ENCODE results near the gene TUBGCP3. TPM values are rescaled to one million over a fixed set of nuclear protein-coding genes. Genes with fewer than 3 reads are reported as not detected.

The TUBGCP3 gene
- total RNA-seq, 2 donors from 2014 or later: 27.3 to 67.2 TPM

- peaks cover 9 to 19% of the 10 kb centered on the region in 2 donors for H3K36me3 Mint-ChIP-seq
- no peak for ATAC-seq
- DNase-seq (ENCODE audit: low spot score in 2 of 2): no peak
- H3K27ac Mint-ChIP-seq: no peak overlapping the region
- H3K9me3 Mint-ChIP-seq: peaks cover 13 to 22% of the 10 kb centered on the region in 2 donors
These were observed 125.5 kb downstream of the TUBGCP3 start for GRCh38 chr13:112462408-112462807.

DNA sequence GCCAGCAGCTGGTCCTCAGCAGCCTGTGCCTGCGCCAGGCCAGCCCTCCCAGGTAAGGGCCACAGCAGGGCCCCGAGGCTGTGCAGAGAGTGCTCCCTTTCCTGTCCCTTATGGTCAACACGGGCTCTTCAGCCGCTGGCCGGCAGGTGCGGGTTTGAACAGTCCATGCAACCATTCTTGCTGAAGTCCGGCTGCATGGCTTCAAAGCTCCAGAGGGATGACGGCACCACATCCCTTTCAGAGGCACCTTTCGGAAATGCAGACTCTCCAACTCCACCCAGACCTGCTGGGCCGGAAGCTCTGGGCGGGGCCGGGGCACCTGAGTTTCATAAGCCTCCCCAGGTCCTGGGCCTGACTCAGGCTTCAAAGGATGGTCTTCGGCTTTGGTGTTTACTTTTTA is 130.5 kb downstream of the TUBGCP3 start:
- no peak overlapping the region for H3K27ac Mint-ChIP-seq
- H3K9me3 Mint-ChIP-seq: peaks cover 11 to 26% of the 10 kb centered on the region in 2 donors
- no peak for ATAC-seq
- peak in 1 of 2 donors; percentile 13 for DNase-seq (ENCODE audit: low spot score in 2 of 2)
- H3K36me3 Mint-ChIP-seq: peaks cover 7 to 19% of the 10 kb centered on the region in 2 donors

GRCh38 chr13:112457081-112457480 is 130.9 kb downstream of the TUBGCP3 start:
- Mint-ChIP-seq H3K27ac (no peak overlapping the region), H3K36me3 (peaks cover 3 to 15% of the 10 kb centered on the region in 2 donors), H3K9me3 (peaks cover 7 to 22% of the 10 kb centered on the region in 2 donors)
- peak in 1 of 2 donors; percentile 30 for DNase-seq (ENCODE audit: low spot score in 2 of 2)
- no peak for ATAC-seq

DNA sequence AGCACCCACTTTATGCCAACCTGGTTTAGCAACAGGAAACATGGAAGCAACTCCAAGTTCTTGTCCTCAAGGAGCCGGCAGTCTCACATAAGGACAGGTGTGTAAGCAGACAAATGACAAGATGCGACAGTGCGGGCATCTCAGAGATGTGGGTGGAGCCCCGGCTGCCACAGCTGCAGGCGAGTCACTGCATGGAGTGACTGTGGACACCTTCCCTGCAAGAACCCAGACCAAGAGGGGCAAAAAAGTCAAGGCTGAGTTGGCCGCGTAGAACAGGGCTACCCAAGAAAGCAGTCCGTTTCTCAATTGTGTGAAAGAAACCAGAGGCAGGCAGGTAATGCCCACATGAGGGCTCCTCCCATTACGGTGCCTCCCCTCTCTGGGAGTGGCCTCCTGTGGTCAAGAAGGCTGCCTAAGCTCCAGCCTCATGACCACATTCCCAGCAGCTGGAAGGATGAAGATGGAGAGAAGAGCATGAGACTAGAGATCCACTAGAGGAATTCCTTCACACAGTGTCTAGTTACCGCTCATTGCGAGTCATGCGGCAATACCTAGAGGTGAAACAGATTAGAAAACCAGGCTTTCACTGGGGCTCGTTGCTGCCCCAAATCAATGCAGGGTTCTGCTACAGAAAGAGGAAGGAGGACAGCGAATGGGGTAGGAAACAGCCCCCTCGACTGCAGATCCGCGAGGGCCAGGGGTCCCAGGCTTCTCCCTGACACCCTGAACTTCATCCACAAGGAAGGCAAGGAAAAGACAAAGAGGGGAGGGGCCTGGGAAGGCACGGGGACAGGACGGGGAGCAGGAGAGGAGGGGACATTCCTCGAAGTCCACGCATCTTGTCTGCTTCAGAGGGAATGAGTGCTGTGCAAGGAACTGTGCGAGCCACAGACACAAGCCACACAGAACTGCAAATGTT is 131.6 kb downstream of the TUBGCP3 start:
- ATAC-seq (no peak), DNase-seq (ENCODE audit: low spot score in 2 of 2) (peak in 1 of 2 donors; percentile 28)
- Mint-ChIP-seq H3K27ac (no peak overlapping the region), H3K9me3 (peaks cover 4 to 19% of the 10 kb centered on the region in 2 donors), H3K36me3 (peaks cover 0 to 8% of the 10 kb centered on the region in 2 donors)

DNA sequence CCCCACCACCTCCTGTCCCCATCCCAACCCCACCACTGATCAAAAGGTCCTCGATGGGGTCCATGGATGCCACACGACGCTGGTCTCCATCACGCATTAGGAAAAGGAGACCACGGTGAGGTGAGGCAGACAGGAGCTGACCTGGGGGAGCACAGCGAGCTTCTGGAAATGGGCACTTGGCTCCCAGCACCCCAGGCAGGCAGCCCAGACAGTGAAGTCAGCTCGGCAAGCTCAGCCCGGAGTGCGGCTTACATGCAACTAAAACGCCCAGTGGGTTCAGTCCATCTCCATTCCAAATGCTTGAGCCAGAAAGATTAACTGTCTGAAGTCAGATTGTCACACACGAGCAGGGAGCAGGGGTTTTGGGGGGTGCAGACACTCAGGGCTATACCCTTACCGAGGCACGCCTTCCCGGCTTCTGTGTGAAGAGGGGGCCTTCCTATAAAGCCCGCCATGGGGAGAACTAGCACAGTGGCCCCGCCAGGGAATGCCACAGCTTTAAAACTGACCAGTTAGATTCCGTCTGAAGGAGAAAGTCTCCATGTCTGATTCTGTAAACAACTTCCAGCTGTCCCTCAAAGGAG is 132.4 kb downstream of the TUBGCP3 start:
- Mint-ChIP-seq H3K27ac (no peak overlapping the region), H3K9me3 (peaks cover 4 to 19% of the 10 kb centered on the region in 2 donors), H3K36me3 (peaks cover 0 to 5% of the 10 kb centered on the region in 2 donors)
- ATAC-seq (no peak), DNase-seq (ENCODE audit: low spot score in 2 of 2) (peak in 1 of 2 donors; percentile 40)

GRCh38 chr13:112454648-112455334 is 133.2 kb downstream of the TUBGCP3 start:
- no peak for ATAC-seq
- no peak overlapping the region for H3K27ac Mint-ChIP-seq
- peaks cover 4 to 14% of the 10 kb centered on the region in 2 donors for H3K9me3 Mint-ChIP-seq
- DNase-seq (ENCODE audit: low spot score in 2 of 2): peak in 1 of 2 donors; percentile 39
- H3K36me3 Mint-ChIP-seq: peaks cover 0 to 3% of the 10 kb centered on the region in 2 donors

DNA sequence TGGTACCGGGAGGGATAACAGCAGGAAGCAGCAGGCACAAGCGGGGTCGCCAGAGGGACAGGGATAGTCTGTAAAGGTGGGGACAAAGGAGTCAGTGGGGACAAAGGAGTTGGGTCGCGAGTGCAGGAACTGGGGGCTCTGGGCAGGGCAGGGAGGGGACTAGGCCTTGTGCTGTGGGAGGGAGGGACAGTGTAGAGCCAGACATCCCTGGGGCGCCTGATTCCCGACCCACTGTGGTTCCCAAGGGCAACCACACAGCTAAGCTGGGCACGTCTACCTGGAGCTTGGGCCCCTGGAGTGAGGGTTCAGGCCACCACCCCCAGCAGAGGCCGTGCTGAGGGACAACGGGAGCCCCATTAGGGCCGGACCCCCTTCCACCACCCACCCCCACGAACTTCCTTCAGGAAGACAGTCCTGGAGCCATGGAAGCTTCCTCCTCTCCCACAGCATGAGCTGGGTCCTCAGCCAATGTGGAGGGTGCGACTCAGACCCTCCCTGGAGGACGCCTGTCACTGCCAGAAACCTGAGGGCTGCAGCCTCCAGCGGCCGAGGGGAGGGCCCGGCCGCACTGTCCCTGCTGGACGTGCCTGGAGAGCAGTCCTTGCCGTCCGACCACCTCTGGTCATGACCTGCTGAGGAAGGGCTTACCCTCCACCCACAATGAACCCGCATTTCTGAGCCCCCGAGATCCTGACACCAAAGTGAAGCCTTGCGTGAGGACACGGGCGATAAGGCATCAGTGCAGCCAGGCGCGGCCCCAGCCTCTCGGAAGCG is 133.9 kb downstream of the TUBGCP3 start:
- Mint-ChIP-seq H3K9me3 (peaks cover 4 to 10% of the 10 kb centered on the region in 2 donors), H3K27ac (no peak overlapping the region), H3K36me3 (no peaks in the 10 kb centered on the region)
- no peak for ATAC-seq
- DNase-seq (ENCODE audit: low spot score in 2 of 2): peak in 1 of 2 donors; percentile 39

DNA sequence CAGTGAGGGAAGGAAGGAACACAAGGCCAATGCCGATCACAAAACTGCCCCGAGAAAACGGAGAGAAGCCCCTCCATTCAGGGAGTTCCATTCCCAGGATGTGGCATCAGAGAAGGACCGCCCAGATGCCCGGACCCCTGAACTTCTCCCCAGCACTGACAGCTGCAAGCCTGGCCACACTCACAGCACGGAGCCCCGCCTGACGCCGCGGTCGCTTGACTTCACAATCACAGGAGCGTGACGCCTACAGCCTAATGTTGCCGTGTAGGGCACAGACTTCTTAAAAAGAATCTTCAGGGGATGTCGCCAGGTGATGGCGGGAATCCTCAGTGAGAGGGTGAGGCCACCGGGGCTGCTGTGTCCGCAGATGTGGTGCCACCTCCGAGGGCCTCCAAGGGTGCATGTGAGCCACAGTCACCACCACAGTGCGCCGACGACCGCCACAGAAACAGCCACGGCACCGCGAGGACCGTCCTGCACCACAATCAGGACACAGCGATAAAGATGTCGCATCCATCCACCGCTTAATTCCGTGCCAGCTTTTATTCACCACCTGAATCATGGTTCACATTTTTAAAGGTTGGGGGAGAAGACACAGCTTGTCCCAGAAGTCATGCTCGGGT is 134.6 kb downstream of the TUBGCP3 start:
- H3K36me3 Mint-ChIP-seq: no peaks in the 10 kb centered on the region
- DNase-seq (ENCODE audit: low spot score in 2 of 2) (no peak), ATAC-seq (no peak)
- H3K27ac Mint-ChIP-seq: no peak overlapping the region
- H3K9me3 Mint-ChIP-seq: peaks cover 0 to 6% of the 10 kb centered on the region in 2 donors

- Mint-ChIP-seq H3K9me3 (peaks cover 0 to 6% of the 10 kb centered on the region in 2 donors), H3K27ac (no peak overlapping the region), H3K36me3 (no peaks in the 10 kb centered on the region)
- ATAC-seq (no peak), DNase-seq (ENCODE audit: low spot score in 2 of 2) (peak in 1 of 2 donors; percentile 44)
These were observed 135.4 kb downstream of the TUBGCP3 start for GRCh38 chr13:112452380-112453206.

DNA sequence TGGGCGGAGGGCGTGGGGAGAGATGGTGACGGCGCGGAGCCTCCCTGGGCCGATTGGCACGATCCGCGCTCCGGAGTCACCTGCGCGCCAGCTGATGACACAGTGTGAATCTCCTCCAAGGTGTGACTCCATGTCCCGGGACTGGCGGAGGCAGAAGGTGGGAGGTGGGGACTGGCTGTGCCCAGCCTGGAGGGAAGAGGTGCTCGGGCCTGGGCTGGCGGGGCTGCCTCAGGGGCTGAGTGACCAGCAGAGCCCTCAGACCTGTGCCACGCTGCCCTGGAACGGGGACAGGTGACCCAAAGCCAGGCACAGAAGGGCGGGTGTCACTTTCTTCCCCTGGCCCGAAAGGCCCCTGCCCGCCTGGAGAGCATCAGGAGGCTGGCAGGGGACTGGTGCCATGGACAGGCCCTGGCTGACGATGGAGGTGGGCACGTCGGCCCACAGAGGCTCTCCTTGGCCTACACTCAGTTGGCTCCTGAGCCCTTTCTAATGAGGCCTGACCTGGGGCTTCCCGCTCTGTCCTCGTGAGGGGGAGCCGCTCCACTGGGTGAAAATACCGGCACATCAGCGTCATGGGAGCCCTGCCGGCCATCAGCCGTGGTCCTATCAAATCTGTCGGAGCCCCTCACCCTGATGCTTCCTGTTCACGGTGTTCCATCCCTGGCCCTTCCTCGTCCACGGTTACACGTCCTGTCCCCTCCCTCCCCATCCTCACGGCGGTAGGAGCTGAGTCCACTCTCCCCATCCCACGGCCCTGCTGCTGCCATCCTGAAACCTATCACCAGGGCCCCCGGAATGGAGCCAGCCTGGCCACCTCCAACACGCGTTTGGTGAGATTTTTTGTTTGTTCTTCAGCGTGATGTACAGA is 136.2 kb downstream of the TUBGCP3 start:
- DNase-seq (ENCODE audit: low spot score in 2 of 2) (peak in 1 of 2 donors; percentile 53), ATAC-seq (no peak)
- Mint-ChIP-seq H3K36me3 (no peaks in the 10 kb centered on the region), H3K9me3 (peaks cover 0 to 6% of the 10 kb centered on the region in 2 donors), H3K27ac (no peak overlapping the region)

DNA sequence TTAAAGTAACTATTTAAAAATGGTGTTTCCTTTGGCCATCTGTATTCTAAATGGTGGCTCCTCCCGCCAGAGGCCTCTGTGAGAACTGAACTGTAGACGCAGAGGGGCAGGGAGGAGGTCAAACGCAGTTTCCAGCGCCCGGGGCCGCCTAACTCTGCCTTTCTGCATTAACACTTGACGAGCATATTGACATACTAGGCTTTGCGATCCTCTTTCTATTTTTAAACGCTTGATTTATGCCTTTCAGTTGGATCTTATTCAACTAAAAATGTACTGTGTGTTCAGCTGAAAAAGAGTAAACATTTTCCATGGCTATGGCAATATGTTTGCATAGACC is 137.1 kb downstream of the TUBGCP3 start:
- Mint-ChIP-seq H3K27ac (no peak overlapping the region), H3K36me3 (no peaks in the 10 kb centered on the region)
- DNase-seq (ENCODE audit: low spot score in 2 of 2): no peak

GRCh38 chr13:112450118-112450903 is 137.6 kb downstream of the TUBGCP3 start:
- H3K36me3 Mint-ChIP-seq: no peaks in the 10 kb centered on the region
- H3K9me3 Mint-ChIP-seq: no peaks in the 10 kb centered on the region
- no peak for DNase-seq (ENCODE audit: low spot score in 2 of 2)
- ATAC-seq: no peak
- no peak overlapping the region for H3K27ac Mint-ChIP-seq

More for the DNA sequence above, 137.1 kb downstream of the TUBGCP3 start:
- no peak for ATAC-seq
- H3K9me3 Mint-ChIP-seq: no peaks in the 10 kb centered on the region

DNA sequence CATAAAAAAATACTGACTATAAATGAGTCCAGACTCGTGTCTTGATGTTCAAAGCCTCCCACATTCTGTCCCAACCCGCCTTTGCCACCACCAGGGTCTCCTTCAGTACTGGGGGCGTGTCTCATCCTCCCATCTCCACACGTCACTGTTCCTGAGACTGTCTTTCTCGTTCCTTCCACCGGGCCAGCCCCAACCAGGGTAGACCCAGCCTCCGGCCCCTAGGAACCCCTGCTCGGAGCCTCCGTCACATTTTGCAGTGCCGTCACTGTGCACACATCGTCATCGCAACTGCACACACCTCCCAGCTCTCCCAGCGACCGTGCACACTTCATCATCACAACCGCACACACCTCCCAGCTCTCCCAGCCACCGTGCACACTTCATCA is 138.4 kb downstream of the TUBGCP3 start:
- DNase-seq (ENCODE audit: low spot score in 2 of 2) (peak in 1 of 2 donors; percentile 52), ATAC-seq (no peak)
- Mint-ChIP-seq H3K36me3 (no peaks in the 10 kb centered on the region), H3K9me3 (no peaks in the 10 kb centered on the region), H3K27ac (no peak overlapping the region)
